A673 (cell line): ENCODE data around the gene CLASRP. TPM values are rescaled to one million over a fixed set of nuclear protein-coding genes. Genes with fewer than 3 reads are reported as not detected.

Experiments
- BruUV-seq: library from RNA; stranded (reverse); fragments of 400-500 nt; replicated peaks from 2 replicates; lab custom pipeline; 2021; lab: Mats Ljungman, UMichigan
- CTCF ChIA-PET: fragments of 300-600 bp; sonication (Branson Sonifier 250); formaldehyde crosslinking; loops from one replicate; lab custom pipeline; 2022; ENCODE audit warnings: antibody characterized with exemption; lab: Charles Lee
- POLR2A ChIA-PET: fragments of 300-600 bp; sonication (Branson Sonifier 250); formaldehyde crosslinking; loops from one replicate; lab custom pipeline; 2022; ENCODE audit warnings: antibody characterized with exemption; ENCODE audit not compliant: low non-redundant PET; lab: Charles Lee
- DNase-seq: peaks from one replicate; pipeline ENCODE4 v3.0.0-alpha.2; 2015; ENCODE audit warnings: low spot score
- H3K27ac ChIP-seq: fragments of 200-600 bp; sonication (generic); 2 replicates; pipeline ENCODE4 v1.5.1; 2016; ENCODE audit warnings: mixed run types, low read depth, mild to moderate bottlenecking, mixed read lengths, antibody characterized with exemption, low read length; ENCODE audit not compliant: poor library complexity, severe bottlenecking
- H3K27me3 ChIP-seq: fragments of 200-600 bp; sonication (generic); replicated peaks from 2 replicates; pipeline ENCODE4 v1.6.1; 2017; ENCODE audit warnings: mixed run types, low read depth, mild to moderate bottlenecking, mixed read lengths, antibody characterized with exemption, low read length; ENCODE audit not compliant: insufficient read depth, poor library complexity
- H3K36me3 ChIP-seq: fragments of 200-600 bp; sonication (generic); 2 replicates; pipeline ENCODE4 v1.6.1; 2016; ENCODE audit warnings: mixed run types, mild to moderate bottlenecking, mixed read lengths, antibody characterized with exemption, low read length; ENCODE audit not compliant: insufficient read depth, poor library complexity, severe bottlenecking
- H3K4me1 ChIP-seq: fragments of 200-600 bp; sonication (generic); 2 replicates; pipeline ENCODE4 v1.6.1; 2017; ENCODE audit warnings: mixed run types, mild to moderate bottlenecking, mixed read lengths, antibody characterized with exemption, low read length; ENCODE audit not compliant: insufficient read depth, poor library complexity, severe bottlenecking
- H3K4me3 ChIP-seq: fragments of 200-600 bp; sonication (generic); 2 replicates; pipeline ENCODE4 v1.5.1; 2016; ENCODE audit warnings: low read depth, mixed run types, mild to moderate bottlenecking, mixed read lengths, low read length; ENCODE audit not compliant: poor library complexity, severe bottlenecking
- H3K9me3 ChIP-seq: fragments of 200-600 bp; sonication (generic); 2 replicates; pipeline ENCODE4 v1.6.1; 2016; ENCODE audit warnings: mixed run types, low read depth, mild to moderate bottlenecking, mixed read lengths, antibody characterized with exemption, low read length; ENCODE audit not compliant: poor library complexity, severe bottlenecking
- EZH2 ChIP-seq: fragments of 200-600 bp; sonication (generic); IDR thresholded peaks from 2 replicates; pipeline ENCODE4 v1.6.1; 2017; ENCODE audit warnings: borderline replicate concordance, low read depth, mild to moderate bottlenecking, mixed read lengths, antibody characterized with exemption, low read length; ENCODE audit not compliant: poor library complexity, severe bottlenecking
- intact Hi-C: fragments of 100-400 bp; cut with micrococcal nuclease; formaldehyde crosslinking; loops from one replicate; pipeline ENCODE4 v1.10.0; 2022; ENCODE audit not compliant: unreplicated experiment
- total RNA-seq: library from RNA; stranded (reverse); gene quantifications from 2 replicates; pipeline ENCODE4 v1.2.3, GENCODE V29; 2021
- TF ChIP-seq, protein P1 (sequence below): fragments of 300-800, 200-600 bp; sonication (generic); conservative IDR thresholded peaks from 2 replicates; pipeline ENCODE4 v1.5.1; 2017; ENCODE audit warnings: low read depth, mild to moderate bottlenecking, antibody characterized with exemption, low read length, moderate library complexity, mixed read lengths

CLASRP gene
- total RNA-seq, 1 experiment from 2014 or later, result 104 TPM

DNA sequence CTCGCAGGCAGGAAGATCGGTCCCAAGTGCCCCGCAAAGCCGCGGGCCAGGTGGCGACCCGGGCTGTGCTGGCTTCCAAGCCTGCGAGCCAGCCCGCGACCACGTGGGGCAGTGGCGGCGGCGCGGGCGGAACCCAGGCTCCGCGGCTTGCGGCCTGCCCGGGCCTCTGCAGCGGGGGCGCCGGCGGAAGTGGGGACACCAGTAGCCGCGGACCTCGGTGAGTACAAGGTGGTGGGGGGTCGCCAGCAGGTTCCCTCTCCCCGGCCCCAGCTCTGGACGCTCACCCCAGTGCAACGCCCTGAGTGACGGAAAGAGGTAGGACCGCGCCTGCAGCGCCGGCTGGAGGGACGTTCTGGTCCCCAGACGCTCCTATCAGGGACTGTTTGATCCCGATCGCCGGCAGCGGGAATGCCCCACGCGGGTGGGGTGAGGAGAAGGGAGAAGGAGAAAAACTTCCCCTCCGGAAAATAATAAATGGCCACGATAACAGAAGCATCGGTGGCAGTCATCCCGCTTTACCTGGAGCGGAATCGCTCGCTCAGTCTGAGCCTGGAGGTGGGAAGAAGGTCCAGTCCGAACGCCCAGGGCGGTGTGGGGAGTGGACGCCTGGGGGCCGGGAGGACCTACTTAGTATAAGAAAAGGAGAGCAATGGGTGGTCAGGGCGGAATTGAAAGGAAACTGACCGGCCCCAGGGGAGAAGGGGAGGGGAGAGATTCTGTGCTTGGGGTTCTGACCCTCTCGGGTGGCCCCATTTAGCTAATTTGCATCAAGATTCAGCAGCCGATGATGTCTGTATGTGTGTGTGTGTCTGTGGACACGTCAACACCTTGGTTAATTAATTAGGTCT is 40.4 kb downstream of the CLASRP start, which contains the start of gene GEMIN7:
Gene GEMIN7 (plus strand): TSS at position 198 of the 848 bp plus-strand sequence. CDS start 10,855 bp downstream, outside the sequence.
- CTCF ChIA-PET, result no interaction called here
- H3K27ac ChIP-seq, result peak within 1 kb of the TSS; percentile 93
- DNase-seq, result peak; percentile 86
- H3K4me1 ChIP-seq, result peaks cover 11% of the 10 kb centered on the region
- TF ChIP-seq EZH2, result no peak
- TF ChIP-seq, protein P1, sequence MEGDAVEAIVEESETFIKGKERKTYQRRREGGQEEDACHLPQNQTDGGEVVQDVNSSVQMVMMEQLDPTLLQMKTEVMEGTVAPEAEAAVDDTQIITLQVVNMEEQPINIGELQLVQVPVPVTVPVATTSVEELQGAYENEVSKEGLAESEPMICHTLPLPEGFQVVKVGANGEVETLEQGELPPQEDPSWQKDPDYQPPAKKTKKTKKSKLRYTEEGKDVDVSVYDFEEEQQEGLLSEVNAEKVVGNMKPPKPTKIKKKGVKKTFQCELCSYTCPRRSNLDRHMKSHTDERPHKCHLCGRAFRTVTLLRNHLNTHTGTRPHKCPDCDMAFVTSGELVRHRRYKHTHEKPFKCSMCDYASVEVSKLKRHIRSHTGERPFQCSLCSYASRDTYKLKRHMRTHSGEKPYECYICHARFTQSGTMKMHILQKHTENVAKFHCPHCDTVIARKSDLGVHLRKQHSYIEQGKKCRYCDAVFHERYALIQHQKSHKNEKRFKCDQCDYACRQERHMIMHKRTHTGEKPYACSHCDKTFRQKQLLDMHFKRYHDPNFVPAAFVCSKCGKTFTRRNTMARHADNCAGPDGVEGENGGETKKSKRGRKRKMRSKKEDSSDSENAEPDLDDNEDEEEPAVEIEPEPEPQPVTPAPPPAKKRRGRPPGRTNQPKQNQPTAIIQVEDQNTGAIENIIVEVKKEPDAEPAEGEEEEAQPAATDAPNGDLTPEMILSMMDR, result 0 out of 2 replicates have a peak, but pooled peaks have one; percentile 11
- peaks cover 9% of the 10 kb centered on the region for H3K36me3 ChIP-seq
- peak within 1 kb of the TSS; percentile 94 for H3K4me3 ChIP-seq
- intact Hi-C loops, result no loop called here
- H3K27me3 ChIP-seq, result no peaks in the 10 kb centered on the region
- POLR2A ChIA-PET, result no interaction called here
- BruUV-seq, result TSS peak; percentile 74
- H3K9me3 ChIP-seq, result no peaks in the 10 kb centered on the region

DNA sequence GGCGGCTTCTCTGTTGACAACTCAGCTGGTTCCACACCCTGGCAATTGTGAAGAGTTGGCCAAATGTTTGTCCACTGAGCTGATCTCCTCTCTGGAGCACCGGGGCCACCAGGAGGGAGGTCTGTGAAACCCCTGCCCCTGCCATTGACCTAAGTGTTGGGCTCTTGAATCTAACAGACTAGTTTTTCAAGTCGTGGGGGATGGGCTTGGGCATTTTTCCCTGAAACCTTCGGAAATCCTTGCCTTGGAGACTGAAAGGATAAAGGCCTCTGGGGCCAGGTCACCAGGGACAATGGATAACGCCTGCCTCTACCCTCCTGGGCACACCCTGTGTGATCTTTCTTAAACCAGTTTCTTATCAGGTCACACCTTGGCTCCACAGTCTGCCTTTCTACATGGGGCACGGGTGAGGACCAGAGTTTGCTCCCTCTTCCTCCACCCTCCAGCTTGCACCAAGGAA is 41.1 kb downstream of the CLASRP start:
- no TSS peak for BruUV-seq
- CTCF ChIA-PET, result no interaction called here
- peak overlapping the region; percentile 94 for H3K4me3 ChIP-seq
- H3K27ac ChIP-seq, result peak overlapping the region; percentile 93
- TF ChIP-seq EZH2, result no peak
- TF ChIP-seq, protein P1, result no peak
- POLR2A ChIA-PET, result no interaction called here
- H3K27me3 ChIP-seq, result no peaks in the 10 kb centered on the region
- H3K36me3 ChIP-seq, result peaks cover 9% of the 10 kb centered on the region
- no peaks in the 10 kb centered on the region for H3K9me3 ChIP-seq
- no peak for DNase-seq
- H3K4me1 ChIP-seq, result peaks cover 11% of the 10 kb centered on the region
- intact Hi-C loops, result no loop called here

DNA sequence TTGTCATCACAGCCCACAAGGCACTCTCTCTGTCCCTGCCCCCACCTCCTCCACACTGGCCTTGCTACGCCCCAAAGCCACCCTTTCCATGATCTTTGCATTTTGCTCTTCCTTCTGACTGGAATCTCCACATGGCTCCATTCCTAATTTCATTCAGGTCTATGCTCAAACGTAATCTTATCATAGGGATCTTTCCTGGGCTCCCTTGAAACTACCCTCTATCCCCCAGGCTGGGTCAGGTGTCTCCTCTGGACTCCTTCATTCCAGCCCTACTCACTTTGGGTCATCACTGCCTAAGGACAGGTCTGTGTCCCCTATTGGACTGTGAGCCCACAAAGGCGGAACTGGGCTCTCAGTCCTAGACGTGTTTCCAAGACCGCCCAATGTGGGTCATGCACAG is 43.3 kb downstream of the CLASRP start:
- POLR2A ChIA-PET, result no interaction called here
- TF ChIP-seq EZH2, result no peak
- TF ChIP-seq, protein P1, result no peak
- no peak overlapping the region for H3K27ac ChIP-seq

More for the DNA sequence above, 43.3 kb downstream of the CLASRP start:
- H3K9me3 ChIP-seq, result no peaks in the 10 kb centered on the region
- no peak for DNase-seq
- peaks cover 9% of the 10 kb centered on the region for H3K36me3 ChIP-seq
- H3K4me1 ChIP-seq, result peaks cover 4% of the 10 kb centered on the region
- H3K27me3 ChIP-seq, result no peaks in the 10 kb centered on the region
- BruUV-seq, result no TSS peak
- H3K4me3 ChIP-seq, result no peak overlapping the region
- CTCF ChIA-PET, result no interaction called here
- intact Hi-C loops, result no loop called here
